Measurements from ENCODE around the gene SLC30A3.

SLC30A3 gene

GRCh38 chr2:27222407-27222806, 40.4 kb downstream of the SLC30A3 start:
- no peak for FAIRE-seq

- FAIRE-seq = no peak
Measured at GRCh38 chr2:27221166-27221565, 41.7 kb downstream of the SLC30A3 start.

GRCh38 chr2:27220091-27220490, 42.8 kb downstream of the SLC30A3 start:
- no peak for FAIRE-seq

GRCh38 chr2:27219091-27219490, 43.8 kb downstream of the SLC30A3 start:
- FAIRE-seq = no peak

GRCh38 chr2:27218614-27219013, 44.2 kb downstream of the SLC30A3 start:
- FAIRE-seq = no peak

- no peak for FAIRE-seq
Measured at GRCh38 chr2:27217173-27218121, 45.4 kb downstream of the SLC30A3 start, which contains the start of gene CAD. Gene CAD (plus strand): TSS chr2:27217369. CDS start chr2:27217552, 183 bp downstream.

- FAIRE-seq = no peak
Measured at GRCh38 chr2:27216416-27217137, 46.3 kb downstream of the SLC30A3 start.

GRCh38 chr2:27214941-27215340, 47.9 kb downstream of the SLC30A3 start:
- FAIRE-seq = no peak

- no peak for FAIRE-seq
Measured at GRCh38 chr2:27212626-27213471, 50.0 kb downstream of the SLC30A3 start.

GRCh38 chr2:27211943-27212625, 50.8 kb downstream of the SLC30A3 start, which contains the start of the genes ATRAID and SLC5A6:
Gene ATRAID (plus strand): TSS chr2:27212041. CDS start chr2:27212369, 328 bp downstream.
Gene SLC5A6 (minus strand): TSS chr2:27212268. CDS start chr2:27207650, 4,618 bp downstream.
- no peak for FAIRE-seq

GRCh38 chr2:27211241-27211942, 51.5 kb downstream of the SLC30A3 start:
- no peak for FAIRE-seq

GRCh38 chr2:27209621-27210401, 53.0 kb downstream of the SLC30A3 start:
- FAIRE-seq = no peak

GRCh38 chr2:27208486-27209050, 54.3 kb downstream of the SLC30A3 start:
- no peak for FAIRE-seq

GRCh38 chr2:27206346-27206745, 56.5 kb downstream of the SLC30A3 start:
- FAIRE-seq = no peak

GRCh38 chr2:27205206-27205605, 57.6 kb downstream of the SLC30A3 start:
- FAIRE-seq = no peak

GRCh38 chr2:27204566-27204965, 58.3 kb downstream of the SLC30A3 start:
- FAIRE-seq = no peak

- no peak for FAIRE-seq
Measured at GRCh38 chr2:27203741-27204140, 59.1 kb downstream of the SLC30A3 start.

All from TTC549 (cell line).